GM21786 (cell line): ENCODE data around the gene VPS41.
"Not testable (repeated sequence)": the region's sequence is repeated elsewhere in the genome, so short reads cannot be mapped to it uniquely, and the experiment has no call there.

Experiments used
- ATAC-seq: cut with Tn5 transposase; IDR thresholded peaks from one replicate; pipeline ENCODE4 v1.9.1; 2021; ENCODE audit not compliant: unreplicated experiment

Gene VPS41

GRCh38 chr7:38855867-38856266, 53.1 kb downstream of the VPS41 start:
- no peak for ATAC-seq

GRCh38 chr7:38855386-38855785, 53.6 kb downstream of the VPS41 start:
- ATAC-seq = no peak

- not testable (repeated sequence) for ATAC-seq
Measured at GRCh38 chr7:38854947-38855346, 54.0 kb downstream of the VPS41 start.

- no peak for ATAC-seq
Measured at GRCh38 chr7:38851321-38851720, 57.7 kb downstream of the VPS41 start.

- no peak for ATAC-seq
Measured at GRCh38 chr7:38846280-38846679, 62.7 kb downstream of the VPS41 start.

GRCh38 chr7:38844952-38845563, 63.9 kb downstream of the VPS41 start:
- ATAC-seq = no peak

- no peak for ATAC-seq
Measured at GRCh38 chr7:38842746-38843145, 66.2 kb downstream of the VPS41 start.

- no peak for ATAC-seq
Measured at GRCh38 chr7:38840736-38841460, 68.1 kb downstream of the VPS41 start.

GRCh38 chr7:38839851-38840250, 69.1 kb downstream of the VPS41 start:
- ATAC-seq = no peak

GRCh38 chr7:38838725-38839385, 70.1 kb downstream of the VPS41 start:
- ATAC-seq = no peak

GRCh38 chr7:38834357-38834756, 74.6 kb downstream of the VPS41 start:
- no peak for ATAC-seq

GRCh38 chr7:38833329-38833728, 75.7 kb downstream of the VPS41 start:
- no peak for ATAC-seq

GRCh38 chr7:38831259-38831996, 77.6 kb downstream of the VPS41 start:
- ATAC-seq = no peak

- ATAC-seq = no peak
Measured at GRCh38 chr7:38830826-38831225, 78.2 kb downstream of the VPS41 start.

- ATAC-seq = no peak
Measured at GRCh38 chr7:38829488-38830165, 79.4 kb downstream of the VPS41 start.

GRCh38 chr7:38828026-38828425, 81.0 kb downstream of the VPS41 start:
- no peak for ATAC-seq

GRCh38 chr7:38825721-38826440, 83.1 kb downstream of the VPS41 start:
- no peak for ATAC-seq

GRCh38 chr7:38824948-38825347, 84.0 kb downstream of the VPS41 start:
- ATAC-seq = no peak

GRCh38 chr7:38822549-38822948, 86.4 kb downstream of the VPS41 start:
- no peak for ATAC-seq

GRCh38 chr7:38820571-38820970, 88.4 kb downstream of the VPS41 start:
- no peak for ATAC-seq
